ENCODE results near the gene PRMT5.

Gene PRMT5

DNA sequence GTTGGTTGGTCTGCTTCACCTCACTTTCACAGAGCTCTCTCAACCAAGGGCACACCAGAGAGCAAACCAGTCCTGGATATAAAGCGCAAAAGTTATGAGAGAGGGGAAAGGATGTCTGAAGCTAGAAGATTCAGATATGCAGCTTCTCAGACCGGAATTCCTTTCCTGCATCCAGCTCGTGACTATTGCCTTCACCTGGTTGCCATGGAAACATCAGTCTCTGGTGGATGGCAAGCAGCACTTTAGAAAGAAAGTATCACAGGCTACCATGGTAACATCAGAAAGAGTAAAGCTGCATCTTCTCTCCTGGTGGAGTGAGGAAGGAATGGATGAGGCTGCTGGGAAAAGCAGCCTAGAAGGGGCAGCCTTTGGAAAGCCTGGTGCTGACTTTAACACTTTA lies 32.4 kb downstream of the PRMT5 start:
- no peak for DNase-seq

DNA sequence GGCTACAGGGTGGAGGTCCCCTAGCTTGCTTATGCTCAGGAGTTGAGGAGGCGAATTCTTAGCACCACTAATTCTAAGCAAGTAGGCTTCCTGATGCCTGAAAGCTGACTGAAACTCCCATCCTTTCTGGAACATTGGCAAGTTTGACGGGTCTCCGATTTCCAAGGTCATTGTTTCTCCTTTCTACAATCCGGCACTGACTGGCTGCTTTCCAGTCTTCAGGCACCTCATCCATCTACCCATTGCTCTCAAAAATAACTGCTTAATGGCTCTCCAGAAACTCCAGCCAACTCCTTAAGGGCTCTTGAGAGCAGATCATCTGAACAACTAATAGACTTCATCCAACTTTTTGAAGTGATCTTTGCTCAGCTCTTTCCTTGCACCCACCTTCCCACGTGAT lies 32.8 kb downstream of the PRMT5 start:
- no peak for DNase-seq

DNA sequence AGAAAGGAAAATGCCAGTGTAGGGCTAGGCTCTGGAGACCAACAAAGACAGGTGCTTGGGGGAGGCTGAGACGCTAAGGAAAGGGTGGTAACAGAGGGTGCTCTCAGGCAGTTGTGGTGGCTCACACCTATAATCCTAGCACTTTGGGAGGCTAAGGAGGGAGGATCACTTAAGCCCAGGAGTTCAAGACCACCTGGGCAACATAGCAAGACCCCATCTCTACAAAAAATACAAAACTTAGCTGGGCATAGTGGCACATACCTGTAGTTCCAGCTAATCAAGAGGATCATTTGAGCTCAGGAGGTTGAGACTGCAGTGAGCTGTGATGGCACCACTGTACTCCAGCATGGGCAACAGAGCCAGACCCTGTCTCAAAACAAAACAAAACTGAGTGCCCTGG lies 33.8 kb downstream of the PRMT5 start:
- DNase-seq, result no peak

DNA sequence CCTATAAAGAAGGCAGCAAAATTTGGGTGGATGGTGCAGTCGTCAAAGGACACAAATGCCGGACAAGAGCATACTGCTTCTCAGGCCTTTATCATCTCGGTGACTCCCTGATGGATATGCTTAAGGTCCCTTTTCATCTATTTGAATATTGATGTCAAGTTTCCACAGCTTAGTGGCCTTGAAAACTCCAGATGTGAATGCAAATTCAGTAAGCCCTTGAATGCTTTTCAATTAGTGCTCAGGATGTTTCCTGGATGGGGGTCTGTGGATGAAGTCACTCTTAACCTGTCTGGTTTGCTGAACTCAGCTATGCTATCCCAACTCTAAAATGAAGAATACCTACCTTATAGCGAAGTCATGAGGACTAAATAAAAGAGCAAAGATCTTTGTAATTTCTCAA lies 35.5 kb downstream of the PRMT5 start:
- DNase-seq, result no peak

DNA sequence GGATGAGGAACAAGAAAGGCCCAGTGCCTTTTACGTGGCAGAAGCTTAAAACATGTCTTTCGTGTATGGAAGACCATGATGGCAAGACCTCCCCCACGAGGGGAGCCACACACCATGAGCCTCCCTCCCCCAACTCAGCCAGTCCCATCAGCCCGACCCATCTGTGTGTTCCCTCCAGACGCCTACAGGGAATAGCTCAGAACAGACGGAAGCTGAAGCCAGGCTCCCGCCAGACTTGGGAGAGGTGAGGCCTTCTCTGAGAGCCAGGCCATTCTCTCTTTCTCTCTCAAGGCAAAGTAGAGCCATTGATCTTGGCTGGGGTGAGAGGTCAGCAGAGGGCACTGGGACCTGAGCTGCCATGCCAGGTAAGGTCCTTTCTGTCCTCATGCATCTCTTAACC lies 36.7 kb downstream of the PRMT5 start:
- no peak for DNase-seq

DNA sequence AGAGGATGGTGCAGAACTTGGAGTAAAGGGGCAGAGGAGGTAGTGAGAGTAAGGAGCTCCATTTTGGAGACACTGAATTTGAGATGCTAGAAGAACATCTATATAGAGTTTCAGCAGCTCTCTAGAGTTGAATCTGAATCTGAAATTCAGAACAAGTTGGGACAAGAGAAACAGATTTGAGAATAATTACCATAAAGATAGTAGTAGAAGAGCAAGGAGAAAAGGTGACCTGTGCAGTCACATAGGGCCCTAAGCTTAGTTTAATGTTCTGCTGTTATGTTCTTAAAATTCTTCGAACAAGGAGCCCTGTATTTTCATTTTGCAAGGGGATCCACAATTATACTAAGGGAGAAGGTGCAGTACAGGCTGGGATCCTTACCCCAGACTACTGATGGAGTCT lies 38.8 kb downstream of the PRMT5 start:
- no peak for DNase-seq

DNA sequence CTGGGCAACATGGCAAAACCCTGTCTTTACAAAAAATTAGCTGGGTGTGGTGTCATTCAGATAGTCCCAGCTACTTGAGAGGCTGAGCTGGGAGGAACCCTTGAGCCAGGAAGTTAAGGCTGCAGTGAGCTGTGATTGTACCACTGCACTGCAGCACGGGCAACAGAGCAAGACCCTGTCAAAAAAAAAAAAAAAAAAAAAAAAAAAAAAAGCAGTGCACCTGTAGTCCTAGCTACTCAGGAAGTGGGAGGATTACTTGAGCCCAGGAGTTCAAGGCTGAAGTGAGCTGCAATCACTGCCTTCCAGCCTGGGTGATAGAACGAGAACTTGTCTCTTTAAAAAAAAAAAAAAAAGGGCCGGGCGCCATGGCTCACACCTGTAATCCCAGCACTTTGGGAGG lies 40.5 kb downstream of the PRMT5 start:
- no peak for DNase-seq

DNA sequence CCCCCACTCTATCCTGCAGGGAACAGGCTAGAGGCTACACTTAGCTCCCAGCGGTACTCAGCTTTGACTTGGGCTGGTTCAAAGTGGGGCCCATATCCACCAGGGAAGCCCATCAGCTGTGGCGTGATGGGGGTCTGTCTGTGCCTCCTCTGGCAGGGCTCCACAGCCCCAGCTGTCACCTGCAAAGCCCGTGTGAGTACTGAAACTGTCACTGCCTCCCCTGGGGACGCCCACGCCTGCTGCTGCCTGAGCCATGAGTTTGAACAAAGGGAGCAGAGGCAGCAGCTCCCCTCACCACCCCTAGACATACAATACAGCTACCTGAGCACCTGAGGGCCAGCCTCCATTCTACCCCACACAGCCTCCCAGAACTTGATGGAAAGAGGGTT lies 41.2 kb downstream of the PRMT5 start:
- no peak for DNase-seq

DNA sequence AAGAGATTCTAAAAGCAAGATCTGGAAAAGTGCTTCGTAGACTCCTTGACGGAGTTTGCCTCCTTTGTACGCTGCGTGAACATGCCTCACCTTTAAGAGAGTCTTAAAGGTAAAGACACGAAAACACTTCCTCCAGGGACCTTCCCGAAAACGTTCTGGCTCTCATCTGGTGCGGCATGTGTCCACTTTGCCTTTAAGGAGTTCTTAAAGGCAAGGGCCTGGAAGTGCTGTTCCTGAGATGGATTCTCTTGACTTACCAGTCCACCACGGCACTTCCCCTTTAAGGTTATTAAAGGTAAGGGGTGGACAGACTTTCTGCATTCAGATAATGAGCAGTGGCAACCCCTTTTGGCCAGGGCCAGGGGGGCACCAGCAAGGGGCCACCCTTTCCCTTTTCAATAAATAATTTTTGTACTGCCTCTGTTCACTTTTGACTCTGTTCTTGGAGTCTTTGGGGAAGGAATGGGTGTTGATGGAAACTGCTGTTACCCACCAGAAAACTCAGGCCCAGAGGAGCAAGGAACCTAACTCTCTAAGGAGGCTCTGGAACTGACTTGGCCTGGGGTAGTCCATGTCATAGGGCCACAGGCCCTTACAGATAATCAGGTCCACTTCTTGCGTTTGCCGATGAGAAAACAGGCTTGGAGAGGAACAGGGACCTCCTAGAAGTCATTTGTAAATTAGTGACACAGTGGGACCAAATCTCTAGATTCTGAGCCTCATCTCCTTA lies 41.8 kb downstream of the PRMT5 start:
- DNase-seq, result peak; percentile 78

DNA sequence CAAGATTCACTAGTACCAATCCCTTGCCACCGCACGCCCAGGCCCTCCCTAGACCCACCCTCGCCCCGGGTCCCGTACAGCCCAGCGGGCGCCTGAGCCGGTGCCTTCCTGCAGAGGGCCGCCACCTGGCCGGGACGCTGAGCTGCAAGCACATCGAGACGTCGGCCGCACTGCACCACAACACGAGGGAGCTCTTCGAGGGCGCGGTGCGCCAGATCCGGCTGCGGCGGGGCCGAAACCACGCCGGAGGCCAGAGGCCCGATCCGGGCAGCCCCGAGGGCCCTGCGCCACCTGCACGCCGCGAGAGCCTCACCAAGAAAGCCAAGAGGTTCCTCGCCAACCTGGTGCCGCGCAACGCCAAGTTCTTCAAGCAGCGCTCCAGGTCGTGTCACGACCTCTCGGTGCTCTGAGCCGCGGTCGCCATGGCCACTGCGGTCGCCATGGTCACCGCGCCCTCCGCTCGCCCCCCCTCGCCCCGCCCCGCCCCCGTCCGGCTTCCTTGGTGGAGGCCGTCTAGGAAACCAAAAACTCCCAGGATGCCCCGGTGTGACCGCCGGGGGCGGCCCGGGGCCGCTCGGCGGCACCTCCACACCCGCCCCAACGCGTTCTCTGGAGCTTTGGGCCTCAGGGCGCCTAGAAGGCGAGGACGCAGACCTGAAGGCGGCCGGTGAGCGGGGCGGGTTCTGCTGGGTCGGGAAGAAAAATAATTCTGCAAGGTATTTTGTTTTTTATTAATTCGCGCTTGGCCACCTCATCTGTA lies 42.5 kb downstream of the PRMT5 start:
- peak; percentile 68 for DNase-seq

DNA sequence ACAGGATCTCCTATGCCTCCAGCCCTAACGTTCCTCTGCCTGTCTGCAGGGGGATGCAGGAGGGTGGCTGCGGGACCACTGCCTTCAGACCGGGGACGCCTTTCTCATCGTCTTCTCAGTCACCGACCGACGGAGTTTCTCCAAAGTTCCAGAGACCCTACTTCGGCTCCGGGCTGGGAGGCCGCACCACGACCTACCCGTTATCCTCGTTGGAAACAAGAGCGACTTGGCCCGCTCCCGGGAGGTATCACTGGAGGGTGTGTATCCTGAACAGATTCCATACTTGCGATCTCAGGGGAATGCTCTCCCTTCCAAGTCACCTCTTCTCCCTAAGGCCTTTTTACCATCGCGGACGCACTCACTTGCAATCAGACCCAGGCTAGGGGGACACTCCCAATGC lies 43.2 kb downstream of the PRMT5 start:
- DNase-seq, result no peak

DNA sequence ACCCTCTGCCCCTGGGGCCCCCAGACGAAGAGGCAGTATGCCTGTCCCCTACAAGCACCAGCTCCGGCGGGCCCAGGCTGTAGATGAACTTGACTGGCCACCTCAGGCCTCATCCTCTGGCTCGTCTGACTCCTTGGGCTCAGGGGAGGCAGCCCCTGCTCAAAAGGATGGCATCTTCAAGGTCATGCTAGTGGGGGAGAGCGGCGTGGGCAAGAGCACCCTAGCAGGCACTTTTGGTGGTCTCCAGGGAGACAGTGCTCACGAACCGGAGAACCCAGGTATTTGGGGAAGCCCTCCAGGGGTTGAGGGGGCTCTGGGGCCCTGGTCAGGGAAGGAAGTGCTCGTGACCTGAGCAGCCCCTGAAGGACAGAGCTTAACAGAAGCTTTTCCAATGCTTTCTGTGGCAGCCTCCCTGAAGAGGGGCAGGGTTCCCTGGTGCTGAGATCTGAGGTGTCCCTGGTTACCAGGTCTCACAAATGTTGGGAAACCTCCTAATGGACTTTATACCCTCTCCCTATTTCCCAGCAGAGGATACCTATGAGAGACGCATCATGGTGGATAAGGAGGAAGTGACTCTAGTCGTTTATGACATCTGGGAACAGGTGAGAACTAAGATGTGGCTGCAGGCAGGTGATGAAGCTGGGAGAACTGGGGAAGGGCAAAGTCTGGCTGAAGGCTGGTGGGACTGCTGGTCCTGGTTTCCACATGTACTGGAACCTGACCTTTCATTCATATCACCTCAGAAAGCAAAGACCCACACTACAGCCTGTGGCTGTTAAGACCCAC lies 44.2 kb downstream of the PRMT5 start:
- DNase-seq, result no peak

DNA sequence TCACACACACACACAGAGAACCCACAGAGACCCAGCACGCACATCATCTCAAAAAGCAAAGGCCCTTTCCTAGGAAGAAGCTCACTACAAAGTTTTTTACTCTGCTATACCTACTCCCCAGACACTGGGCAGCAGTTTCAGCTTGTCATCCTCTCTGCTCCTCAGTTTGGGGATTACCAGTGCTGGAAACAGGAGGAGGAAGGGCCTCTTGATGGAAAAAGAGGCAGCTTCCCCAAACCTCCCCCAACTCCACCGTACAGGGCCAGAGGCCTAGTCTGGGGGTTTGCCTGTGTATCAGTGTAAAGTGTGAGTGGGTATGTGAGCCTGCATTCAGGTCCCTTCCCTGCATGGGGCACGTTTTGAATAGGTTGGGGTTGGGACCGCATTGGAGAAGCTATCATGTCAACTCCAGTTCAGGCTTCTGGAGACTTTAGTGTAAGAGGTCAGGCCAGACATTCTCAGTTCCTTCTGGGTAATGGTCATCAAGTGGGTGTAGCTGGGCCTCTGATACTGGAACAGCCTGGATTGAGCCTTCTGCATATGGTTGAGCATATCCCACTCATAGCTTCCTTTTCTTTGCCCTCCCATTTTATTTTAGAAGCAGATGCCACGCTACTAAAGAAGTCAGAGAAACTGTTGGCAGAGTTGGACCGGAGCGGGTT lies 45.0 kb downstream of the PRMT5 start:
- no peak for DNase-seq

DNA sequence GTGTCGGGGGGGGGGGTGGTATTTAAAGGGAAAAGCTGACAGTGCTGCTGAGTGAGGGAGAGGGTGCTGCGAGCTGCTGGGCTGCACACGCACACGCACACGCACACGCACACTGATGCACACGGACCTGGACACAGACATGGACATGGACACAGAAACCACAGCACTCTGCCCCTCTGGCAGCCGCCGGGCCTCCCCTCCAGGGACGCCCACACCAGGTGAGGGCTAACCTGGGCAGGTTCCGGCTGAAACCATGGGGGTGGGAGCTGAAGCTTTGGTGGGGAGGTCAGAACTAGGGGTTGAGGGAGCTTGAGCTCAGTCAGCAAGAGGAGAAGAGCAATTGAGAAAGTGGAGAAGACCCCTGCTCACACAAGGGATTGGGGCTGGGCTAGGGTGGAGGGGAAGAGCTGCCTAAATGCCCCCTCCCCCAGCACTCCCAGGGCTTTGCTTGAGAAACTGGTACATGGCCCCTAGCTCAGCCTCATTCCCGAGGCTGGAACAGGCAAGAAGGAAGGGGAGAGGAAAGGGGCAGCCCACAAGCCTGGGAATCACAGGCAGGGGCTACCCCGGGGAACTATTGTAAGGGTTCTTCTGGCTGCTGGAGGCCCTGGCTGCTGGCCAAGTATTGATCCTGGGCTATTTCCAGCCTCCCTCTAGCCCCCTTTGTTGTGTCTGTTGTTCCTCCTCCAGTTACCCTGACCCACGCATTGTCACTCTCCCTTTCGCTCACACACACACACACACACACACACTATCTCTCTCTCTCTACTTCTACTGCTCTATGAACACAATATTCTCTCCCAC lies 45.8 kb downstream of the PRMT5 start, which contains the start of gene REM2:
REM2 (plus strand) TSS at position 50 of the 804 bp plus-strand sequence; CDS start at position 116, 66 bp downstream.
- DNase-seq, result no peak

DNA sequence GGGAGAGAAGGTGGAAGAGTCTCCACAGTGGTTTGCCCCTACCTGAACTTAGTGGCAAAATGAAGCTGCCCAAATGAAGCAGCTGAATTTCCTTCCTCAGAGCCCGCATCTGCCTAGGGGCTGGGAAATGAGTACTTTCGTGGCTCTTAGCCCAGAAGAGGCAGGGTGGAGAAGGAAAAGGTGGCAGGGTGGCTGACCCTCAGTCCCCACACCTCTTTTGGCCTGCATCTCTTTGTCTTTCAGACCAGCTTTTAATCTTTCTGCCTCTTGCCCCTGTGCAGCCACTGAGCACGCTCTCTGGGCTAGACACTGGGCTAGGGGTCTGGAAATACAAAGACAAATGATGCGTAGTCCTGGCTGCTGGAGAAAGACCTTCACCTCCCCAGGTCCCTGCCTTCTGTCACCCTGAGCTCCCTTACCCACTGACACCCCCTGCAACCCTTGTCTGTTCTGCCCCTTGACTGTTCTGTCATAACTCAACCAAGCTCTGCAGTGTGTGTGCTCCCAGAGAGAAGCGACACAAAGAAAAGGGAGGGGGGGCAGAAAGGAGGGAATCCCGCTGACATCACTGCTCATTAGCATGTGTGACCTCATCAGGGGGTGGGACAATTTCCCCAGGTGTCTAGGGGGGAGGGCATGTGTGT lies 46.5 kb downstream of the PRMT5 start:
- DNase-seq, result peak; percentile 21

DNA sequence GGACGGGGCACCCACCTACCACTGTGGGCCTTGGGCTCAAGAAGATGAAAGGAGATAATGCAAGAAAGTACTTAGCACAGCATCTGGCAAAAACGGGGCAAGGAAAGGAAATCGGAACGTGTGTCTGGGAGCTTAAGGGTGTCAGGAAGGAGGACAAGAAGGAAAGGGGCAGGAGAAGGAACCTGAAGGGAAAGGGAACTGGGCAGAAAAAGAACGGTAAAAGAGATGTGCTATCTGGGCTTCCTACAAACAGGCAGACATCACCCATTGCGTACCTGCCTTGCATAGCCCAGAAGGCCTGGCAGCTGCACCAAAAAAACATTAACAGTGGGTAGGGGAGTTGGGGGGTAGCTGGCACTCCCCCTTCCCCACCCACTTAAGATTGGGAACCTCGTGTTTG lies 47.1 kb downstream of the PRMT5 start:
- DNase-seq, result no peak

DNA sequence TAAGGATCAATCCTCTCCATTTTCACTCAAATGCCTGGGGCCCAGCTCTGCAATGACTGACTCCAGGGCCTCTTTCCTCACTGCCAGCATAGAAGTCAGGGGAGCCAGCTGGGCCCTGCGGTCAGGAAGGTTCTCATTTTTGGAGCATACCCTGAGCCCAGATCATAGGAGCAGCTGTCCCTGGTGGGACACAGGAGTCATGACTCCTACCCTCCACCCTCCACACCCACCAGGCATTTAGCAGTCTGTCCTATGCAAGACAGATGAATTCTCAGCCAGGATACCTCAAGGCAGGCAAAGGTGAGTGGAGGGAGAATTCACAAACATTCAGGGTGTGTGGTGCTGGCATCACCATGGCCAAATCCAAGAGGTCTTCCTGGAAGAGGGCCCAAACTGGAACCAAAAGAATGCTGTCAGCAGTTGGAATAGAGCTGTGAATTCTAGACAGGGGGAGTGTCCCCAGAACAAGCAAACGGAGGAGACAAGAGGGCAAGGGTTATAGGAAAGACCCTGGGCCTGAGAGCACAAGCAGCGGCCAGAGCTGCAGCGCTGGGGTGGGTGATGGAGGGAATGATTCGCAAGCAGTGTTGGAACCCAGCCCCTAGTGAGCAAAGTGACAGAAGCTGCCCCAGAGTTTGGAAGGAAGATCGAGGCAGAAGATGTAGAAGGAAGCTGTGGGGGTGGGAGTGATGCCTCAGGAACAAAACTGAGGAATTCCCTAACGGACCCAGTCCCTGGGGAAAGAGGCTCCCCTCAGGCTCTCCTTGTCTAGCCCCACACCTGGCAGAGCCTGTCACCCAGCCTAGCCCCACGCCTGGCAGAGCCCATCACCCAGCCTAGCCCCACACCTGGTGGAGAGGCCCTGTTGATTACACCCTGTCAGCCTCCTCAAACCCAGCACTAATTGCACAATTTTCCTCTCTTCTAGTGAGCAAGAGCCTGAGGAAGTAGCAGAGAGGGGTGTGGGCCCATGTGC lies 50.6 kb downstream of the PRMT5 start:
- no peak for DNase-seq

DNA sequence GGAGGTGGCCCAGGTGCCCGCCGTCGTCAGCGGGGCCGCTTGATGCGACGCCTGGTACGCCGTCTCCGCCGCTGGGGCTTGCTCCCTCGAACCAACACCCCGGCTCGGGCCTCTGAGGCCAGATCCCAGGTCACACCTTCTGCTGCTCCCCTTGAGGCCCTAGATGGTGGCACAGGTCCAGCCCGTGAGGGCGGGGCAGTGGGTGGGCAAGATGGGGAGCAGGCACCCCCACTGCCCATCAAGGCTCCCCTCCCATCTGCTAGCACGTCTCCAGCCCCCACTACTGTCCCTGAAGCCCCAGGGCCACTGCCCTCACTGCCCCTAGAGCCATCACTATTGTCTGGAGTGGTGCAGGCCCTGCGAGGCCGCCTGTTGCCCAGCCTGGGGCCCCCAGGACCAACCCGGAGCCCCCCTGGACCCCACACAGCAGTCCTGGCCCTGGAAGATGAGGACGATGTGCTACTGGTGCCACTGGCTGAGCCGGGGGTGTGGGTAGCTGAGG lies 52.1 kb downstream of the PRMT5 start:
- no peak for DNase-seq

DNA sequence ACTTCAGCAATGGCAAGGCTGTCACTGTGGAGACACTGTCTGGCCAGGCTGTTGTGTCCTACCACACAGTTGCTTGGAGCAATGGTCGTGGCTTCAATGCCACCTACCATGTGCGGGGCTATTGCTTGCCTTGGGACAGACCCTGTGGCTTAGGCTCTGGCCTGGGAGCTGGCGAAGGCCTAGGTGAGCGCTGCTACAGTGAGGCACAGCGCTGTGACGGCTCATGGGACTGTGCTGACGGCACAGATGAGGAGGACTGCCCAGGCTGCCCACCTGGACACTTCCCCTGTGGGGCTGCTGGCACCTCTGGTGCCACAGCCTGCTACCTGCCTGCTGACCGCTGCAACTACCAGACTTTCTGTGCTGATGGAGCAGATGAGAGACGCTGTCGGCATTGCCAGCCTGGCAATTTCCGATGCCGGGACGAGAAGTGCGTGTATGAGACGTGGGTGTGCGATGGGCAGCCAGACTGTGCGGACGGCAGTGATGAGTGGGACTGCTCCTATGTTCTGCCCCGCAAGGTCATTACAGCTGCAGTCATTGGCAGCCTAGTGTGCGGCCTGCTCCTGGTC lies 53.3 kb downstream of the PRMT5 start:
- no peak for DNase-seq
